ENCODE measurements around the gene MXD1. TPM values are rescaled to one million over a fixed set of nuclear protein-coding genes. Genes with fewer than 3 reads are reported as not detected.

The MXD1 gene
- total and polyA plus RNA-seq, 4 donors: 5.3 to 33.4 (median 16.2) TPM

GRCh38 chr2:69975136-69975852 is 60.4 kb downstream of the MXD1 start:
- intact Hi-C loops (cut with DNase I): no loop called here
- no peak overlapping the region for H3K4me3 ChIP-seq (ENCODE audit: low read length in 2 of 2)
- no peaks in the 10 kb centered on the region for H3K4me1 ChIP-seq (ENCODE audit: control insufficient read depth in 1 of 2, insufficient read depth in 2 of 2, low read length in 2 of 2)
- H3K9me3 ChIP-seq (ENCODE audit: control insufficient read depth, low read length): no peaks in the 10 kb centered on the region
- no peaks in the 10 kb centered on the region for H3K27me3 ChIP-seq (ENCODE audit: control insufficient read depth in 1 of 2, insufficient read depth in 2 of 2, low read length in 1 of 2)
- no peaks in the 10 kb centered on the region for H3K36me3 ChIP-seq (ENCODE audit: control insufficient read depth in 1 of 2, insufficient read depth in 2 of 2, low read length in 1 of 2)
- H3K27ac ChIP-seq (ENCODE audit: low read depth in 1 of 2, low read length in 2 of 2): no peak overlapping the region
- DNase-seq: peak in 1 of 2 donors; percentile 55
- WGBS, 2 donors: 83 to 89% methylated on average over 12 of the region's 12 CpGs
- ATAC-seq (ENCODE audit: low FRiP score): no peak

- intact Hi-C loops (cut with DNase I): no loop called here
- ATAC-seq (ENCODE audit: low FRiP score): no peak
- H3K27me3 ChIP-seq (ENCODE audit: control insufficient read depth in 1 of 2, insufficient read depth in 2 of 2, low read length in 1 of 2): no peaks in the 10 kb centered on the region
- no peaks in the 10 kb centered on the region for H3K4me1 ChIP-seq (ENCODE audit: control insufficient read depth in 1 of 2, insufficient read depth in 2 of 2, low read length in 2 of 2)
- no peaks in the 10 kb centered on the region for H3K9me3 ChIP-seq (ENCODE audit: control insufficient read depth, low read length)
- no peaks in the 10 kb centered on the region for H3K36me3 ChIP-seq (ENCODE audit: control insufficient read depth in 1 of 2, insufficient read depth in 2 of 2, low read length in 1 of 2)
- no peak overlapping the region for H3K27ac ChIP-seq (ENCODE audit: low read depth in 1 of 2, low read length in 2 of 2)
- WGBS, 2 donors: 90 to 92% methylated on average over 13 of the region's 13 CpGs
- DNase-seq: peak in 1 of 2 donors; percentile 73
- no peak overlapping the region for H3K4me3 ChIP-seq (ENCODE audit: low read length in 2 of 2)
Measured at GRCh38 chr2:69975853-69976462, 61.0 kb downstream of the MXD1 start.

- Histone ChIP-seq H3K27me3 (ENCODE audit: control insufficient read depth in 1 of 2, insufficient read depth in 2 of 2, low read length in 1 of 2) (no peaks in the 10 kb centered on the region), H3K9me3 (ENCODE audit: control insufficient read depth, low read length) (no peaks in the 10 kb centered on the region), H3K4me1 (ENCODE audit: control insufficient read depth in 1 of 2, insufficient read depth in 2 of 2, low read length in 2 of 2) (no peaks in the 10 kb centered on the region), H3K27ac (ENCODE audit: low read depth in 1 of 2, low read length in 2 of 2) (no peak overlapping the region), H3K4me3 (ENCODE audit: low read length in 2 of 2) (no peak overlapping the region), H3K36me3 (ENCODE audit: control insufficient read depth in 1 of 2, insufficient read depth in 2 of 2, low read length in 1 of 2) (no peaks in the 10 kb centered on the region)
- intact Hi-C loops (cut with DNase I): no loop called here
- 89 to 93% methylated on average over 8 of the region's 8 CpGs for WGBS, 2 donors
- ATAC-seq (ENCODE audit: low FRiP score) (no peak), DNase-seq (peak in 1 of 2 donors; percentile 13)
Measured at GRCh38 chr2:69977186-69977585, 62.3 kb downstream of the MXD1 start.

- ATAC-seq (ENCODE audit: low FRiP score) (no peak), DNase-seq (peak in 1 of 2 donors; percentile 35)
- Histone ChIP-seq H3K27ac (ENCODE audit: low read depth in 1 of 2, low read length in 2 of 2) (no peak overlapping the region), H3K4me1 (ENCODE audit: control insufficient read depth in 1 of 2, insufficient read depth in 2 of 2, low read length in 2 of 2) (no peaks in the 10 kb centered on the region), H3K9me3 (ENCODE audit: control insufficient read depth, low read length) (no peaks in the 10 kb centered on the region), H3K36me3 (ENCODE audit: control insufficient read depth in 1 of 2, insufficient read depth in 2 of 2, low read length in 1 of 2) (no peaks in the 10 kb centered on the region), H3K27me3 (ENCODE audit: control insufficient read depth in 1 of 2, insufficient read depth in 2 of 2, low read length in 1 of 2) (no peaks in the 10 kb centered on the region), H3K4me3 (ENCODE audit: low read length in 2 of 2) (no peak overlapping the region)
- intact Hi-C loops (cut with DNase I): no loop called here
- 82 to 85% methylated on average over 4 of the region's 4 CpGs for WGBS, 2 donors
Measured at GRCh38 chr2:69977906-69978482, 63.1 kb downstream of the MXD1 start.

GRCh38 chr2:69979902-69980807 is 65.2 kb downstream of the MXD1 start:
- DNase-seq (peak in 1 of 2 donors; percentile 53), ATAC-seq (ENCODE audit: low FRiP score) (no peak)
- intact Hi-C loops (cut with DNase I): no loop called here

GRCh38 chr2:69983392-69983966 is 68.6 kb downstream of the MXD1 start:
- H3K9me3 ChIP-seq (ENCODE audit: control insufficient read depth, low read length): no peaks in the 10 kb centered on the region
- H3K27me3 ChIP-seq (ENCODE audit: control insufficient read depth in 1 of 2, insufficient read depth in 2 of 2, low read length in 1 of 2): no peaks in the 10 kb centered on the region
- H3K27ac ChIP-seq (ENCODE audit: low read depth in 1 of 2, low read length in 2 of 2): no peak overlapping the region
- 95 to 97% methylated on average over 3 of the region's 3 CpGs for WGBS, 2 donors
- no peak overlapping the region for H3K4me3 ChIP-seq (ENCODE audit: low read length in 2 of 2)
- H3K4me1 ChIP-seq (ENCODE audit: control insufficient read depth in 1 of 2, insufficient read depth in 2 of 2, low read length in 2 of 2): no peaks in the 10 kb centered on the region
- ATAC-seq (ENCODE audit: low FRiP score) (no peak), DNase-seq (peak; percentile 9 to 35)
- intact Hi-C loops (cut with DNase I): no loop called here
- H3K36me3 ChIP-seq (ENCODE audit: control insufficient read depth in 1 of 2, insufficient read depth in 2 of 2, low read length in 1 of 2): no peaks in the 10 kb centered on the region

More at GRCh38 chr2:69979902-69980807, 65.2 kb downstream of the MXD1 start:
- Histone ChIP-seq H3K9me3 (ENCODE audit: control insufficient read depth, low read length) (no peaks in the 10 kb centered on the region), H3K36me3 (ENCODE audit: control insufficient read depth in 1 of 2, insufficient read depth in 2 of 2, low read length in 1 of 2) (no peaks in the 10 kb centered on the region), H3K4me1 (ENCODE audit: control insufficient read depth in 1 of 2, insufficient read depth in 2 of 2, low read length in 2 of 2) (no peaks in the 10 kb centered on the region), H3K27ac (ENCODE audit: low read depth in 1 of 2, low read length in 2 of 2) (no peak overlapping the region), H3K27me3 (ENCODE audit: control insufficient read depth in 1 of 2, insufficient read depth in 2 of 2, low read length in 1 of 2) (no peaks in the 10 kb centered on the region), H3K4me3 (ENCODE audit: low read length in 2 of 2) (no peak overlapping the region)
- WGBS, 2 donors: 67 to 73% methylated on average over 8 of the region's 8 CpGs

- ATAC-seq (ENCODE audit: low FRiP score): no peak
- no peaks in the 10 kb centered on the region for H3K36me3 ChIP-seq (ENCODE audit: control insufficient read depth in 1 of 2, insufficient read depth in 2 of 2, low read length in 1 of 2)
- intact Hi-C loops (cut with DNase I): no loop called here
- H3K27ac ChIP-seq (ENCODE audit: low read depth in 1 of 2, low read length in 2 of 2): no peak overlapping the region
- peak in 1 of 2 donors; percentile 38 for DNase-seq
- H3K9me3 ChIP-seq (ENCODE audit: control insufficient read depth, low read length): no peaks in the 10 kb centered on the region
- H3K27me3 ChIP-seq (ENCODE audit: control insufficient read depth in 1 of 2, insufficient read depth in 2 of 2, low read length in 1 of 2): no peaks in the 10 kb centered on the region
- no peak overlapping the region for H3K4me3 ChIP-seq (ENCODE audit: low read length in 2 of 2)
- WGBS, 2 donors: 96 to 97% methylated on average over 3 of the region's 3 CpGs
- no peaks in the 10 kb centered on the region for H3K4me1 ChIP-seq (ENCODE audit: control insufficient read depth in 1 of 2, insufficient read depth in 2 of 2, low read length in 2 of 2)
Measured at GRCh38 chr2:69985216-69985615, 70.3 kb downstream of the MXD1 start.

GRCh38 chr2:69985688-69986087 is 70.8 kb downstream of the MXD1 start:
- WGBS, 2 donors: 85 to 91% methylated on average over 10 of the region's 10 CpGs
- Histone ChIP-seq H3K9me3 (ENCODE audit: control insufficient read depth, low read length) (no peaks in the 10 kb centered on the region), H3K27me3 (ENCODE audit: control insufficient read depth in 1 of 2, insufficient read depth in 2 of 2, low read length in 1 of 2) (no peaks in the 10 kb centered on the region), H3K36me3 (ENCODE audit: control insufficient read depth in 1 of 2, insufficient read depth in 2 of 2, low read length in 1 of 2) (no peaks in the 10 kb centered on the region), H3K4me1 (ENCODE audit: control insufficient read depth in 1 of 2, insufficient read depth in 2 of 2, low read length in 2 of 2) (no peaks in the 10 kb centered on the region), H3K27ac (ENCODE audit: low read depth in 1 of 2, low read length in 2 of 2) (no peak overlapping the region), H3K4me3 (ENCODE audit: low read length in 2 of 2) (no peak overlapping the region)
- peak in 1 of 2 donors; percentile 83 for DNase-seq
- ATAC-seq (ENCODE audit: low FRiP score): peak; percentile 72
- intact Hi-C loops (cut with DNase I): no loop called here

Measured in aorta (tissue), 5 donors.